VCaP (cell line): Measurements from ENCODE around the gene DDR1.

Source experiments
- H3K27ac ChIP-seq: fragments of 450-650 bp; 2 replicates; pipeline ENCODE4 v1.5.1; 2017
- CTCF ChIP-seq: fragments of 450-650 bp; conservative IDR thresholded peaks from 2 replicates; pipeline ENCODE4 v1.5.1; 2017; ENCODE audit warnings: mild to moderate bottlenecking, moderate library complexity

The DDR1 gene

GRCh38 chr6:30947231-30947630, 62.9 kb downstream of the DDR1 start:
- no peak for TF ChIP-seq CTCF
- H3K27ac ChIP-seq, result no peak overlapping the region

GRCh38 chr6:30948811-30949210, 64.5 kb downstream of the DDR1 start:
- TF ChIP-seq CTCF, result no peak
- H3K27ac ChIP-seq, result no peak overlapping the region
